GM04504 (cell line): ENCODE results near the gene MC4R.
"Not testable (repeated sequence)": the region's sequence is repeated elsewhere in the genome, so short reads cannot be mapped to it uniquely, and the experiment has no call there.

Experiments used
- DNase-seq: peaks from one replicate; pipeline ENCODE4 v3.0.0-alpha.2; 2012; ENCODE audit warnings: low read depth

MC4R gene

GRCh38 chr18:60372596-60372995, at the start of gene MC4R:
Gene MC4R (minus strand): TSS chr18:60372775. CDS start chr18:60372349, 426 bp downstream.
- DNase-seq = peak; percentile 80

- not testable (repeated sequence) for DNase-seq
These were observed 49.7 kb upstream of the MC4R start for GRCh38 chr18:60422306-60422705.

- peak; percentile 21 for DNase-seq
These were observed 49.0 kb upstream of the MC4R start for GRCh38 chr18:60421356-60422118.

GRCh38 chr18:60417946-60418345, 45.4 kb upstream of the MC4R start:
- DNase-seq = no peak

- no peak for DNase-seq
These were observed 41.5 kb upstream of the MC4R start for GRCh38 chr18:60413944-60414547.

GRCh38 chr18:60411715-60412114, 39.1 kb upstream of the MC4R start:
- no peak for DNase-seq

GRCh38 chr18:60406721-60407120, 34.1 kb upstream of the MC4R start:
- no peak for DNase-seq

GRCh38 chr18:60404486-60405085, 32.0 kb upstream of the MC4R start:
- no peak for DNase-seq

- no peak for DNase-seq
These were observed 28.8 kb upstream of the MC4R start for GRCh38 chr18:60401346-60401745.

- peak; percentile 81 for DNase-seq
These were observed 19.1 kb upstream of the MC4R start for GRCh38 chr18:60391571-60392226.

GRCh38 chr18:60389314-60389713, 16.7 kb upstream of the MC4R start:
- DNase-seq = no peak

GRCh38 chr18:60385693-60386092, 13.1 kb upstream of the MC4R start:
- DNase-seq = no peak

GRCh38 chr18:60383893-60384292, 11.3 kb upstream of the MC4R start:
- DNase-seq = no peak

GRCh38 chr18:60377778-60378469, 5.3 kb upstream of the MC4R start:
- DNase-seq = no peak

- DNase-seq = no peak
These were observed 443 bp downstream of the MC4R start for GRCh38 chr18:60372132-60372531.

GRCh38 chr18:60358516-60358915, 14.1 kb downstream of the MC4R start:
- no peak for DNase-seq

- DNase-seq = no peak
These were observed 21.6 kb downstream of the MC4R start for GRCh38 chr18:60350941-60351340.

- DNase-seq = no peak
These were observed 22.4 kb downstream of the MC4R start for GRCh38 chr18:60350150-60350549.

GRCh38 chr18:60347526-60348045, 25.0 kb downstream of the MC4R start:
- no peak for DNase-seq

- no peak for DNase-seq
These were observed 33.6 kb downstream of the MC4R start for GRCh38 chr18:60339018-60339417.

GRCh38 chr18:60331890-60332289, 40.7 kb downstream of the MC4R start:
- no peak for DNase-seq

- DNase-seq = no peak
These were observed 43.4 kb downstream of the MC4R start for GRCh38 chr18:60329131-60329530.
